Gastrocnemius medialis (tissue), 4 donors: ENCODE results near the gene DNAJC30. TPM values are rescaled to one million over a fixed set of nuclear protein-coding genes. Genes with fewer than 3 reads are reported as not detected.

Source experiments
- ATAC-seq, 2 donors: fragments of 150-250 bp; one replicate each; pipeline ENCODE4 v1.9.1; 2016
- DNase-seq, 2 donors: peaks; one replicate each; pipeline ENCODE4 v3.0.0-alpha.2; 2019
- H3K27ac ChIP-seq, 4 donors: fragments of 200-600 bp; sonication (generic); 1 replicate in 1 of 4; 2 replicates in 3 of 4; pipeline ENCODE4 v1.5.1; 2016 to 2018; ENCODE audit warnings: mild to moderate bottlenecking in 2 of 4, moderate library complexity in 1 of 4
- H3K27me3 ChIP-seq, 3 donors: fragments of 200-600 bp; sonication (generic) in 2 of 3; 1 replicate in 1 of 3; 2 replicates in 2 of 3; pipeline versions ENCODE4 v1.5.1 to v1.6.0; 2016 to 2019; ENCODE audit warnings: mild to moderate bottlenecking in 1 of 3, moderate library complexity in 1 of 3
- H3K36me3 ChIP-seq, 2 donors: fragments of 200-600 bp; sonication (generic) in 1 of 2; one replicate each; pipeline ENCODE4 v1.5.1; 2017 to 2018
- H3K4me1 ChIP-seq, 2 donors: fragments of 200-600 bp; sonication (generic) in 1 of 2; one replicate each; pipeline ENCODE4 v1.5.1; 2016 to 2017; ENCODE audit warnings: mild to moderate bottlenecking in 2 of 2
- H3K4me3 ChIP-seq, 4 donors: fragments of 200-600 bp; sonication (generic) in 3 of 4; 1 replicate in 1 of 4; 2 replicates in 3 of 4; pipeline ENCODE4 v1.5.1; 2016 to 2019; ENCODE audit warnings: mild to moderate bottlenecking in 2 of 4
- H3K9me3 ChIP-seq, 3 donors: fragments of 200-600 bp; sonication (generic) in 2 of 3; 1 replicate in 1 of 3; 2 replicates in 2 of 3; pipeline ENCODE4 v1.5.1; 2016 to 2019
- CTCF ChIP-seq, 5 experiments: fragments of 450-650 bp in 3 of 5; fragments of 200-600 bp in 2 of 5; sonication (generic) in 2 of 5; IDR thresholded peaks in 4 of 5; conservative IDR thresholded peaks in 1 of 5; 1 replicate in 4 of 5; 2 replicates in 1 of 5; pipeline ENCODE4 v1.5.1; 2016 to 2019; ENCODE audit warnings: antibody characterized with exemption in 5 of 5, mild to moderate bottlenecking in 3 of 5, moderate library complexity in 3 of 5
- POLR2A ChIP-seq, 2 donors: fragments of 450-650 bp; IDR thresholded peaks; one replicate each; pipeline ENCODE4 v1.6.1; 2017; ENCODE audit warnings: antibody characterized with exemption in 2 of 2, mild to moderate bottlenecking in 2 of 2, moderate library complexity in 2 of 2
- in situ Hi-C, 4 donors: fragments of 200-750 bp; cut with MboI; loops; one replicate each; pipeline versions ENCODE4 v1.15.0 to v1.8.0; 2017; ENCODE audit warnings: low sequenced_read_pairs in 4 of 4
- intact Hi-C: fragments of 100-400 bp; cut with DNase I; formaldehyde crosslinking; loops from one replicate; pipeline ENCODE4 v1.15.1; 2023; ENCODE audit warnings: low total_unique reads
- total RNA-seq, 4 donors: library from RNA; depleted of rRNA; stranded (reverse); fragments of >200 nt; gene quantifications; one replicate each; pipeline versions ENCODE4 v1.1.0 to v1.2.3, GENCODE V29; 2016

DNAJC30 gene
- total RNA-seq, 4 donors from 2014 or later, result 3.9 to 10.5 (median 5.6) TPM

- Histone ChIP-seq H3K4me3 (no peak overlapping the region), H3K36me3 (no peaks in the 10 kb centered on the region), H3K27ac (no peak overlapping the region), H3K27me3 (no peaks in the 10 kb centered on the region), H3K9me3 (no peaks in the 10 kb centered on the region), H3K4me1 (peaks cover 3 to 8% of the 10 kb centered on the region in 2 donors)
- in situ Hi-C loops, result loop anchor here in 3 of 4 donors (10.0 kb wide), 2 partner anchors 54 to 64 kb away; no protein-coding TSS in a partner anchor
- intact Hi-C loops, result loop anchor here (5.0 kb wide), 1 partner anchor 68 kb away; the partner anchor contains the start of gene ABHD11
- no peak for ATAC-seq
- TF ChIP-seq POLR2A (IDR thresholded peaks at IDR 0.05) (no peak), CTCF (IDR thresholded peaks at IDR 0.05 in 4 of 5, conservative IDR thresholded peaks at IDR 0.05 in 1 of 5) (no peak)
- DNase-seq, result no peak
These were observed 14.0 kb downstream of the DNAJC30 start for GRCh38 chr7:73669288-73669701.

DNA sequence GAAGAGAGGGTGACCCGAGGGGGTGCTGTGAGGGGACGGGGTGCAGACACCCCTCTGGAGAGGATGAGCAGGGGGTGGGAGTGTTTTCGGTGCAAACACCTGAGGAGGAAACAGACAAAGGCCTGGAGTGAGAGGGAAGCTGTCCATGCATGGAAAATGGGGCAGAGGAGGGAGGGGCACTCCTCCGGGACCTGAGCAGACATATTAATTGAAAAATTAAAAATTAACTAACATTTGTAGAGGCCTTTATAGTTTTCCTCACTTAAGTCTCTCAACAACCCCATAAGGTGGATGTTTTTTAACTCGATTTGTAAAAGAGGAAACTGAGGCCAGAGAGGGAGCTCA lies 14.4 kb downstream of the DNAJC30 start:
- intact Hi-C loops, result loop anchor here (5.0 kb wide), 1 partner anchor 68 kb away; the partner anchor contains the start of gene ABHD11

DNA sequence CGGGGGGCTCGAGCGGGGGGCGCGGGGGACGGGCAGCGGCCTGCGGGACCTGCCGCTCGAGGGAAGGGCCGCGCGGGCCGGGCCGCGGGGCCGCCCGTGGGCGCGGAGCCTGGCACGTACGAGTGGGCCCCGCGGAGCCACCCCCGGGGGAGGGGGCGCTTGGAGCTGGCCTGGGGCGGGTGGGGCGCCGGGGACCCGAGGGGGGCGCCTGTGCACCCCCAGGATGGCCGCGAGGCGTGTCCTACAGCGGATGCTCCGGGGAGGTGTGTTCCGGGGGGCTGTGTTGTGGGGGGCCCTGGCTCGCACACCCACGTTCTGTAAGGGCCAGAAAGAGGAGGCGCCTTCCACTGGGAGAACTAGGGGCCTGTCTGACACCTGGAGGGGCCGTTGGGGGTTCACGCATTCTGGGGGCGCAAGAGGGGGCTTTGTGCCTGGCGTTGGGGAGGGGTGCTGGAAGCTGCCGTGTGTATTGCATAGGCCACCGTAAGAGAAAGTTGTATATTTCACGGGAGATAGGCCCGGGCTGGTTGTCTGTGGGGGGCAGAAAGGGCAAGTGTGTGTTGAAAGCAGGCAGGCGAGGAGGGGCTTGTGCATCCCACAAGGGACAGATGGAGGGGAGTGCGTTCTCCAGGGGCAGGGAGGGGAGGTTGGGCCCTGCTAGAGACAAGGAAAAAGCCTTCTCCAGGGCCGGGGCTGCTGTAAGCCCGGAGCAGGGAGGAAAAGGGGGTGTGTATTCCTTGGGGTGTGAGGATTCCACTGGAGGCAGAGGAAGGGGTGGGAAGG lies 15.0 kb downstream of the DNAJC30 start:
- TF ChIP-seq POLR2A (IDR thresholded peaks at IDR 0.05), result no peak
- TF ChIP-seq CTCF (IDR thresholded peaks at IDR 0.05 in 4 of 5, conservative IDR thresholded peaks at IDR 0.05 in 1 of 5), result no peak
- Histone ChIP-seq H3K4me1 (peaks cover 3 to 8% of the 10 kb centered on the region in 2 donors), H3K36me3 (no peaks in the 10 kb centered on the region), H3K27me3 (no peaks in the 10 kb centered on the region), H3K27ac (no peak overlapping the region), H3K9me3 (peaks cover 0 to under 1% (median 0%) of the 10 kb centered on the region in 3 donors), H3K4me3 (peak overlapping the region; percentile 53 to 66 (median 57))
- peak in 1 of 2 donors; percentile 16 for ATAC-seq
- no peak for DNase-seq
- in situ Hi-C loops, result loop anchor here in 3 of 4 donors (10.0 kb wide), 2 partner anchors 53 to 63 kb away; no protein-coding TSS in a partner anchor
- intact Hi-C loops, result loop anchor here (5.0 kb wide), 1 partner anchor 69 kb away; the partner anchor contains the start of gene ABHD11

More for the DNA sequence above, 14.4 kb downstream of the DNAJC30 start:
- TF ChIP-seq CTCF (IDR thresholded peaks at IDR 0.05 in 4 of 5, conservative IDR thresholded peaks at IDR 0.05 in 1 of 5) (no peak), POLR2A (IDR thresholded peaks at IDR 0.05) (no peak)
- Histone ChIP-seq H3K4me3 (peak overlapping the region in 2 of 4 donors; percentile 57), H3K27ac (no peak overlapping the region), H3K9me3 (no peaks in the 10 kb centered on the region), H3K36me3 (no peaks in the 10 kb centered on the region), H3K27me3 (no peaks in the 10 kb centered on the region), H3K4me1 (peaks cover 3 to 8% of the 10 kb centered on the region in 2 donors)
- no peak for ATAC-seq
- no peak for DNase-seq
- in situ Hi-C loops, result loop anchor here in 3 of 4 donors (10.0 kb wide), 2 partner anchors 54 to 64 kb away; no protein-coding TSS in a partner anchor

- H3K27ac ChIP-seq, result no peak within 1 kb of the TSS
- ATAC-seq, result peak; percentile 95 to 98
These were observed 15.7 kb downstream of the DNAJC30 start, which contains the start of gene VPS37D for GRCh38 chr7:73667344-73668102. Gene VPS37D (plus strand): TSS chr7:73667831. CDS start chr7:73667959, 128 bp downstream.

More at GRCh38 chr7:73667344-73668102, 15.7 kb downstream of the DNAJC30 start, which contains the start of gene VPS37D:
- Histone ChIP-seq H3K4me1 (peaks cover 3 to 8% of the 10 kb centered on the region in 2 donors), H3K9me3 (peaks cover 0 to 6% (median 0%) of the 10 kb centered on the region in 3 donors), H3K4me3 (peak within 1 kb of the TSS; percentile 55 to 66 (median 57)), H3K27me3 (peaks cover 0 to 3% (median 0%) of the 10 kb centered on the region in 3 donors), H3K36me3 (no peaks in the 10 kb centered on the region)
- peak in 4 of 5 experiments; percentile 95 to 98 (median 97) for TF ChIP-seq CTCF (IDR thresholded peaks at IDR 0.05 in 4 of 5, conservative IDR thresholded peaks at IDR 0.05 in 1 of 5)
- no peak for TF ChIP-seq POLR2A (IDR thresholded peaks at IDR 0.05)
- intact Hi-C loops (loop anchor here (1.0 to 5.0 kb wide), 2 partner anchors 60 to 70 kb away; partner anchors contain the start of gene ABHD11), in situ Hi-C loops (loop anchor here in 3 of 4 donors (10.0 kb wide), 2 partner anchors 53 to 63 kb away; no protein-coding TSS in a partner anchor)
- peak; percentile 72 to 79 for DNase-seq
